Measurements from ENCODE around the gene PHACTR1.
"Not testable (repeated sequence)": the region's sequence is repeated elsewhere in the genome, so short reads cannot be mapped to it uniquely, and the experiment has no call there.

Gene PHACTR1

GRCh38 chr6:13212538-13212937, 496.0 kb downstream of the PHACTR1 start:
- DNase-seq: no peak

DNA sequence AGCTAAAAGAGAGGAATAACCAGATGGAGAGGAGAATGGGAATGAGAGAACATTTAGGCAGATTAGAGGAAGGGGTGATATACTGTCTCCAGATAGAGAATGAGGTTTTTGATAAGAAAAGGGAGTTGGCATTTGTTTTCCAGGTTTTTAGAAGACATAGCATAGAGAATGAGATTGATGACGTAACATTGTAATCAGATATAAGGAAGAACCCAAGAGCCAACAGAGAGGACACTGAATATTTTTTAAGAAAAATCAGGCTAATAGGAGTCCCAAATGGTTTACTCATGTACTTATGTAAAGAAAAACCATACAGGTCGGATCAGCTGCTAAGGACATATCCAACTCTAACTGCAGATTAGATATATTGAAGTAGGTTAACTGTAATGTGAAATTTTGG, 498.8 kb downstream of the PHACTR1 start:
- no peak for DNase-seq

- DNase-seq: no peak
These were observed 499.9 kb downstream of the PHACTR1 start for GRCh38 chr6:13216236-13217014.

DNA sequence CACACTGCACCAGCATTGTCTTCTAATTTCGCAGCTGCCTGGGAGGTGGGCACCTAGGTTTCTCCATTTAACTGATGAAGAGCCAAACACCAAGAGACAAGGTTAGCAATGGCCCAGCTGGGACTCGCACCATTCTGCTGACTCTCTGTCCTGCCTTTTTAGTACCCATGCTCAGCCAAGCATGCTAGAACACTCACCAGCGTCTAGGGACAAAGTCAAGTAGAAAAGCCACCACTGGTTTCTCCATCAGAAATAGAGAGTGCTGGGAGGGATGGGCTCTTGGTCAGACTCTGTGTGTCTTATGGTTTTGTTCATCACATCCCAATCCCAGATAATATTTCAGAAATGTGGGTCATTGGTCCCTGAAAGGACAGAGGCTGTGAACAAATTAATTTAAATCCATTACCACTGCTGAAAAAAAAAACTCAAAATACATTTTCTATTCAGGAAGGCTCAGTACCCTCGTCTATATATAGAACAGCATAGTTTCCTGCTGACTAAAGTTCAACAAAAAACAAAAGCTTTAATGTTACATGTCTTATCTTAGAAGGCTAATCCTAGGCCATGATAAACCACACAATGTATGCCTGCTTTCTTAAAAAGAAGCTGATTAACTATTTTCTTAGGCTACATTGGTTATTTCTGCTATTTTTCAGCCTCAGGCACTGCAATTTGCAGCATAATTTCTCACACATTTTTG, 500.8 kb downstream of the PHACTR1 start:
- no peak for DNase-seq

DNA sequence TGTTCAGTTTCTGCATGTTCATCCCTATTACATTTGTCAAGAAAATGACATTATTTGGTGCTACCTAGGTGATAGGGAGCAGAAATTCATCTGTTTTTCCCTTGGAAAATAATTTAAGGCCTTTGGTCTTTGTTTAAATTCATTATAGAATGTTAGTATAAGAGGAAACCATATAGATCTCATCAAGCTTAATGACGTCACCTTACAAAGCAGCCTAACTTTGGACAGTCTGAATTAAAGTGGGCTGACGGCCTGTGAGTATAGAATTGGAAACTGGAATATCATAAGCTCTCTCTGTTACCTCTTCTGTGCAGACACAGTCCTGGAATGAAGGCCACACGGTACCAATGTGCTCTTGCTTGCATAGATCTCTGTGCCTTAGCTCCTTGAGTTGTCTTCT, 503.7 kb downstream of the PHACTR1 start:
- DNase-seq: no peak

DNA sequence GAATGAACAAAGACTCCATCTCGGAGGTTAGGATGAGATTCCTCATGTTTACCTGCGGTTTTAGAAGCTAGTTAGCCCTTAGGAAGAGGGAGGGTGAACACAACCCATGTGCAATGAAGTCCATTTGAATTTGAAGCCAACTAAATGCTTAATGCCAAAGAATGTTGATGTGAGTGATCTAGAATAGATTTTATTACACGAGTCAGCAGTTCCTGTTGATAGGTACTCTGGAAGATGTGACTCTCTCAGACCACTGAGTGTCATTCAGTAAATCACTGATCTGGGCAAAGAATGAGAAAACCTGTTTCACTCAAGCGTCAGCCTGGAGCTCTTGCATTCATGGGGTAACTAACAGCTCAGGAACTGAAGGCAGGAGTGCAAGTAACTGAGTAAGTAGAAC, 505.5 kb downstream of the PHACTR1 start:
- DNase-seq: no peak

DNA sequence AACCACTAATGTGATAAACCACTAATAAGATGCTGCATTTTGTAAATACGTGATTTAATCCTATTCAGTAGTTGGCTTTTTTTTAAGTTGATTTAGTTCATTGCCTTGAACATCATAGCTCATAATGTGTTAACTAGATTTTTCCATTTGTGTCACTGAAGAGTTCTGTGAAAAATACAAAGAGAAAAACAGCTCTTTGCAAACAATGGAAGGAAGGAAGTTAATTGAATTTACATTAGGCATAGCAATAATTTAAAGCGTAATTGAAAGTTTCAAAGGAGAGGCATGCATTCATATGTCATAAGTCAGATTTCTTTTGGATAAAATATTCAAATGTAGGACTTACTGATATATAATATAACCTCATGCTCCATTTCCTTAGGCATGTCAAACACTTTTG, 509.5 kb downstream of the PHACTR1 start:
- DNase-seq: no peak

DNA sequence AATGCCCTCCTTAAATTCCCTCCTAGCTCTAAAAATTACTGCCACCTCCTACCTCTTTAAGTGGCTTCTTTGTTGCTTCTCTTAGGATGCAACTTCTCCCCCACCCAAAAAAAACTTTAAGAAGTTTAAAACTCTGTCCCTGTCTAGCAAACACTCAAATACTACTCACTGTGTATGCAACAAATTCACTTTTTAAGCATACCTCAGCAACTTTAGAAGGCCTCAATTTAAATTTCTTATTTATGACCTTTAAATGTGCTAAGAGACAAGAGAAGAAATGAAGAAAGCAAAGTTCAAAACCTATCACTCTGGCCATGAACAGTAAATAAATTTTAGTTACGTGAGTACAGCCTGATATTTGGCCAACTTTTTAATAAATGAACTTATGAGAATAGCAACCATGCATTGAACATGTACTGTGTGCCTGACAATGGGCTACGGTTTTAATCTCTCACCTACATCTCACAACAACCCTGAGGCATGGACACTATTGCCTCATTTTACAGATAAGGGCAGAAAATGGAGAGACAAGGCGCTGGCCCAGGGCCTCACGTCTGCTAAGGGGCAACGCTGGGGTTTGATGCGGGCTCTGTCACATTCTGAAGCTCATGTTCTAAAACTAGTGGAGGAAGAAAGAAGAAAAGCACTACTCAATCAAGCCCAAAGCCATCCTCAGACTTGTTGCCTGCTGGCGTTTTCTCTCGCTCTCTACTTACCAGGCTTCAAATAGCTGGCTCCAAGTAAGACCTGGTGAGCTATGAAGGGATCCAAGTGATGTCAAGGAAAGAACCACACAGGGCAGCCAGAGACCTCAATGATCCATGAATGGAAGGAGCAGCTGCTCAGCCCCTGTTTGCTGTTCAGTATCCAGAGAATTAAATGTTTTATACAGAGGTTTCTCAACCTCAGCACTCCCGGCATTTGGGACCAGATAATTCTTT, 512.0 kb downstream of the PHACTR1 start:
- no peak for DNase-seq

GRCh38 chr6:13229205-13230085, 512.9 kb downstream of the PHACTR1 start:
- peak in 1 of 5 donors; percentile 45 for DNase-seq

DNA sequence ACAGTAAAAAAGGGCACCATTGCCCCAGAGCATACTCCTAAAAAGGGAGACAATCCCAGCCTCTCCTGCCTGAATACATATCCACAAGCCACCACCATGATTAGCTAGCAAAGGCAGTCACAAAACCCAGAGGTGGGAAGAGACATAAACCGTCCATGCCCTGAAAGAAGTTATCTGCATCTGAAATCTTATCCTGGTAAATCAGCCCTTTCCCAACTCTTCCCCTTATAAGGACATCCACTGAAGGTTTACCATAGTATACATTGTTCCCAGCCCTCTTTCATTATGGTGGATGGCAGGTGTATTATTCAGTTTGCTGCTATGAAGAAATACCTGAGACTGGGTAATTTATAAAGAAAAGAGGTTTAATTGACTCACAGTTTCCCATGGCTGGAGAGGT, 516.5 kb downstream of the PHACTR1 start:
- DNase-seq: no peak

DNA sequence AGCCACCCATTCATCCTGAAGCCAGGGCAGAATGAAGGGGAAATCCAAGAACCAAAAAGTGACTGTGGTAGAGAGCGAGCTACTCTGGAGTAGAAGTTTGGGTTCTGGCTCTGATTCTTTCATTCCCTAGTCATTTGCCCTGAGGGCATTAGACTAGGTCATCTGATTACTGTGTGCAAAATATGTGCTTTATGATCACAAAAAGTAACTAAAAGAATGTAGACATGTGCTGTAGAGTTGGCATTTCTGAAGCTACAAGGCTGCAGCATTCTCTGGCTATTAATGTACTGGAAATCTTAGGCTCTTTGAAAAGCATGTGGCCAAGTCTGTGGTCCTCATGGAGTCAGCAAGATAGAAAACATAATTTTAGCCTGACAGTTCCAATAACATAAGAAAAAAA, 517.6 kb downstream of the PHACTR1 start:
- DNase-seq: no peak

GRCh38 chr6:13235339-13235738, 518.8 kb downstream of the PHACTR1 start:
- no peak for DNase-seq

DNA sequence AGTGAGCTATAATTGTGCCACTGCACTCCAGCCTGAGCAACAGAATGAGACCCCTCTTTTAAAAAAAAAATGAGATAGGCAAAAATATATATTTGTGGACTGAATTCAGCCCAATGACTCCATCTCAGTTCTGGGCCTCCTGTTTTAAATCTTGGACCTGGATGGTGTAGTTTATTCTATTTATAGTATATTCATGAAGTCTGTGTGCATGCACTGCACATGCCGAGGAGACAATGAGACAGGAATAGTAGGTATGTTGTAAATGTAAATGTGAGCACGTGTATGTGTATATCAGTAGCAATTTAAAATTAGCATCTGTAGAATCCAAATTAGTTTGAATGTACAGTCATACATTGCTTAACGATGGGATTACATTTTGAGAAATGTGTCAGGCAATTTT, 520.8 kb downstream of the PHACTR1 start:
- no peak for DNase-seq

GRCh38 chr6:13238017-13238416, 521.5 kb downstream of the PHACTR1 start:
- no peak for DNase-seq

DNA sequence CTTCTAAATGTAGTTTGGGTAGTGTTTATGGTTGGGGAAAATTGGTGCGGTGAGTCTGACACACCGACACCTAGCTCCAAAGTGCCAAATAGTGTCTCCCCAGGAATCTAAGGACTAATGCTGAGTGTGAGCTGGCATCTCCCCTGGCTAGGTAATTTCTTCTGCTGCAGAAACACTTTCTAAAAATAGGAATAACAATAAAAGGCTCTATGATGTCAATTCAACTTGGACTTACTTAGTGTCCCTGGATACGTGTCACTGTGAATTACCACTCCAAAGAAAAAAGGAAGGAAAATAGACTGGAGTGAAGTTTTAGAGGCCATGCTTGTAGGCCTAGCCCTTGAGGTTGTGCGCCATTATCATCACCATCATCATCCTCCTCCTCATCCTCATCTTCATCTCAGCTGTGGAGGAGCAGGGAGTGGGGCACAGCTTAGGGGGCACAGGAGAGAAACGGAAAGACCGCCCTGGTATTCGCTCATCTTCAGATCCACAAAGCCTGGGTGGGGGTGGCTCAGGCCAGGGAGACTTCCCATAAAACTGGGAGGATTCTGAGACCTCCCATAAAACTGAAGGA, 522.2 kb downstream of the PHACTR1 start:
- DNase-seq: no peak

- no peak for DNase-seq
These were observed 523.2 kb downstream of the PHACTR1 start for GRCh38 chr6:13239530-13240455.

- DNase-seq: no peak
These were observed 524.8 kb downstream of the PHACTR1 start for GRCh38 chr6:13241364-13241763.

DNA sequence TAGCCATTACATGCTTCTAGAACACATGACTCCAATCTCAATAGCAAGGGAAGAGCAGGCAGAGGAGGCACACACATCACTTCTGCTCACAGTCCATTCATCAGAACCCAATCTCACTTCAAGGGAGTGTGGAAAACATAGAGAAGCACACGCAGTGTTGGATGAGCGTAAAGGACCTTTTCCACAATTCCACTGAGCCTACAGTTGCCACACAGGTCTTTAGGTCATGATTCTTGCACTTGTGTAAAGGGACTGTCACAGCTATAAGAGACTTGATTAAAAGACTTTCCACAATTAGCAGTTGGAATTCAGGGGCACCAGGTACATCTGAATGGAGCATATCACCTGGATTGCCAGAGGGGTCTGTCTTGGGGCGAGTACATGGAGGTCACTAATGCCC, 525.6 kb downstream of the PHACTR1 start:
- no peak for DNase-seq

DNA sequence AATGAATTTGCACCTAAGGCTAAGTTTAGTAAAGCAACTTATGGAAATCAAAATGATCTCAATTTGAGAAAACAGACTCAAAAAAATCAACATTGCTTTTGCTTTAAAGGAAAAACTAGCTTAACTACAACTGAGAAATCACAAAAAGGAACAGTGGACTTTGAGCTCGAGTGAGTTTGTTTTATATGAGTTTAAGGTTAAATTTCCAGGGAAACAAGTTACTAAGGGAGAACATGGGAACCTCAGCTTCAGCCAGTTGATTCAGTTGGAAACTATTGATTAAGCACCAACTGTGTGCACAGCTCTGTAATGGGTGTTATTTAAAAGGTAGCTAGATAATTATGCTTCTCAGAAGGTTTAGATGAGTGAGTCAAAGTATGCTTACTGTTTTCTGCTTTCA, 526.0 kb downstream of the PHACTR1 start:
- no peak for DNase-seq

DNA sequence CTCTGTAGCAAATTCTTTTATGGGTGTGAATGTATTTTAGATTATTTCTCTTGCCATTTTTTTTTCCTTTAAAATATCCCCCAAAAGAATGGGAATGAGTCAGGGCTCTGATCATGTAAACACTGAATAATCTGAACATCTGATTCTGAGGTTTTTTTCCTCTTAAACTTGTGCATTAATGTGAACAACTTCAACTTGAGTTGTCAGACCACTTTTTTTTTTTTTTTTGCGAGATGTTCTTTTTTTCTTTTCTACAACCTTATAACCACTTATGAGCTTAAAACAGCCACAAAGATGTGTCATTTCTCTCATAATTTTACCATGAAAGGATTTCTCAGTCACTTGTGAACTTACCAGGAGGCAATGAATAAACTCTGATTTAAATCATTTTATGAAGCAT, 526.5 kb downstream of the PHACTR1 start:
- no peak for DNase-seq

GRCh38 chr6:13243745-13244144, 527.2 kb downstream of the PHACTR1 start:
- not testable (repeated sequence) for DNase-seq
